Effector memory CD4-positive, alpha-beta T cell (primary cell): ENCODE results near the gene CTRB1.

ENCODE experiments used
- DNase-seq, 3 donors: peaks; one replicate each; pipeline ENCODE4 v3.0.0-alpha.2; 2020
- H3K27ac ChIP-seq: 2 replicates; pipeline ENCODE4 v1.7.0; 2013; ENCODE audit warnings: mild to moderate bottlenecking, low read length, moderate library complexity; ENCODE audit not compliant: insufficient read depth, poor library complexity, severe bottlenecking
- H3K27me3 ChIP-seq: replicated peaks from 2 replicates; pipeline ENCODE4 v1.7.0; 2013; ENCODE audit warnings: mild to moderate bottlenecking, low read length; ENCODE audit not compliant: insufficient read depth, control insufficient read depth, poor library complexity, severe bottlenecking
- H3K36me3 ChIP-seq: 2 replicates; pipeline ENCODE4 v1.7.0; 2013; ENCODE audit warnings: mild to moderate bottlenecking, low read length, moderate library complexity; ENCODE audit not compliant: control insufficient read depth, insufficient read depth
- H3K4me1 ChIP-seq: 2 replicates; pipeline ENCODE4 v1.7.0; 2013; ENCODE audit warnings: low read length, mild to moderate bottlenecking; ENCODE audit not compliant: control insufficient read depth, insufficient read depth, poor library complexity, severe bottlenecking
- H3K4me3 ChIP-seq: 2 replicates; pipeline ENCODE4 v1.7.0; 2013; ENCODE audit warnings: low read length, low read depth, mild to moderate bottlenecking; ENCODE audit not compliant: insufficient read depth, poor library complexity, severe bottlenecking
- H3K9me3 ChIP-seq: 2 replicates; pipeline ENCODE4 v1.7.0; 2013; ENCODE audit warnings: mild to moderate bottlenecking, low read length, moderate library complexity; ENCODE audit not compliant: control insufficient read depth
- total RNA-seq, 3 donors: gene quantifications; one replicate each; lab custom pipeline; 2026; lab: John Stamatoyannopoulos, UW

Gene CTRB1
- 0 reads per million in 3 donors for total RNA-seq

- H3K9me3 ChIP-seq = no peaks in the 10 kb centered on the region
- H3K4me1 ChIP-seq = no peaks in the 10 kb centered on the region
- no peak within 1 kb of the TSS for H3K4me3 ChIP-seq
- H3K27ac ChIP-seq = no peak within 1 kb of the TSS
- no peaks in the 10 kb centered on the region for H3K36me3 ChIP-seq
- H3K27me3 ChIP-seq = no peaks in the 10 kb centered on the region
- DNase-seq = no peak
These were observed at the start of gene CTRB1 for GRCh38 chr16:75218256-75219076. TSS of gene CTRB1 (plus strand) at chr16:75218988. CDS start at chr16:75219008, 20 bp downstream.

GRCh38 chr16:75169899-75170405 is 48.8 kb upstream of the CTRB1 start:
- no peak overlapping the region for H3K4me3 ChIP-seq
- H3K36me3 ChIP-seq = peaks cover 53% of the 10 kb centered on the region
- H3K27me3 ChIP-seq = no peaks in the 10 kb centered on the region
- no peak for DNase-seq
- no peak overlapping the region for H3K27ac ChIP-seq
- no peaks in the 10 kb centered on the region for H3K4me1 ChIP-seq
- H3K9me3 ChIP-seq = peaks cover 29% of the 10 kb centered on the region

- H3K27ac ChIP-seq = no peak overlapping the region
- no peak overlapping the region for H3K4me3 ChIP-seq
- no peak for DNase-seq
- no peaks in the 10 kb centered on the region for H3K27me3 ChIP-seq
- peaks cover 43% of the 10 kb centered on the region for H3K9me3 ChIP-seq
- H3K36me3 ChIP-seq = peaks cover 33% of the 10 kb centered on the region
- H3K4me1 ChIP-seq = no peaks in the 10 kb centered on the region
These were observed 46.2 kb upstream of the CTRB1 start for GRCh38 chr16:75172578-75172977.

- no peak for DNase-seq
- Histone ChIP-seq H3K9me3 (peaks cover 26% of the 10 kb centered on the region), H3K27ac (no peak overlapping the region), H3K27me3 (no peaks in the 10 kb centered on the region), H3K36me3 (peaks cover 8% of the 10 kb centered on the region), H3K4me1 (no peaks in the 10 kb centered on the region), H3K4me3 (no peak overlapping the region)
These were observed 43.7 kb upstream of the CTRB1 start for GRCh38 chr16:75175074-75175473.

GRCh38 chr16:75176926-75177325 is 41.9 kb upstream of the CTRB1 start:
- H3K4me1 ChIP-seq = no peaks in the 10 kb centered on the region
- no peak overlapping the region for H3K4me3 ChIP-seq
- H3K27me3 ChIP-seq = no peaks in the 10 kb centered on the region
- H3K9me3 ChIP-seq = peaks cover 18% of the 10 kb centered on the region
- DNase-seq = no peak
- H3K27ac ChIP-seq = no peak overlapping the region
- no peaks in the 10 kb centered on the region for H3K36me3 ChIP-seq

GRCh38 chr16:75179208-75179607 is 39.6 kb upstream of the CTRB1 start:
- Histone ChIP-seq H3K9me3 (peaks cover 15% of the 10 kb centered on the region), H3K27me3 (no peaks in the 10 kb centered on the region), H3K4me1 (no peaks in the 10 kb centered on the region), H3K4me3 (no peak overlapping the region), H3K36me3 (no peaks in the 10 kb centered on the region), H3K27ac (no peak overlapping the region)
- DNase-seq = no peak

- H3K36me3 ChIP-seq = no peaks in the 10 kb centered on the region
- H3K27ac ChIP-seq = no peak overlapping the region
- DNase-seq = no peak
- no peaks in the 10 kb centered on the region for H3K4me1 ChIP-seq
- no peaks in the 10 kb centered on the region for H3K27me3 ChIP-seq
- H3K4me3 ChIP-seq = no peak overlapping the region
- H3K9me3 ChIP-seq = peaks cover 2% of the 10 kb centered on the region
These were observed 37.2 kb upstream of the CTRB1 start for GRCh38 chr16:75181630-75182029.

- no peak overlapping the region for H3K4me3 ChIP-seq
- H3K27ac ChIP-seq = no peak overlapping the region
- no peaks in the 10 kb centered on the region for H3K27me3 ChIP-seq
- no peaks in the 10 kb centered on the region for H3K9me3 ChIP-seq
- H3K36me3 ChIP-seq = no peaks in the 10 kb centered on the region
- no peak for DNase-seq
- H3K4me1 ChIP-seq = no peaks in the 10 kb centered on the region
These were observed 29.8 kb upstream of the CTRB1 start for GRCh38 chr16:75188832-75189477.

- no peak overlapping the region for H3K4me3 ChIP-seq
These were observed 29.0 kb upstream of the CTRB1 start for GRCh38 chr16:75189638-75190245.

More at GRCh38 chr16:75189638-75190245, 29.0 kb upstream of the CTRB1 start:
- H3K9me3 ChIP-seq = no peaks in the 10 kb centered on the region
- H3K36me3 ChIP-seq = no peaks in the 10 kb centered on the region
- no peaks in the 10 kb centered on the region for H3K27me3 ChIP-seq
- no peaks in the 10 kb centered on the region for H3K4me1 ChIP-seq
- H3K27ac ChIP-seq = no peak overlapping the region
- no peak for DNase-seq
